ENCODE data around the gene PRKN. TPM values are rescaled to one million over a fixed set of nuclear protein-coding genes. Genes with fewer than 3 reads are reported as not detected.

PRKN gene
- total RNA-seq, 1 experiment from 2014 or later, result 2.0 TPM

GRCh38 chr6:161602359-161602758 is 1125.2 kb downstream of the PRKN start:
- Histone ChIP-seq H2BK20ac (ENCODE audit: low read depth, low read length, poor library complexity, severe bottlenecking) (no peak overlapping the region), H3K23ac (ENCODE audit: insufficient read length, low read depth, low read length) (no peak overlapping the region), H2AK5ac (ENCODE audit: insufficient read length, low read length) (no peak overlapping the region), H2BK120ac (ENCODE audit: low read depth, low read length, poor library complexity, severe bottlenecking) (no peak overlapping the region), H3K4me2 (ENCODE audit: insufficient read depth, insufficient read length, low read length) (no peak overlapping the region), H4K91ac (ENCODE audit: insufficient read length, low read depth, low read length) (no peak overlapping the region), H3K27ac (ENCODE audit: insufficient read length, low read depth, low read length) (no peak overlapping the region), H3K56ac (ENCODE audit: insufficient read length, low read depth, low read length) (no peak overlapping the region), H4K8ac (replicated peaks; ENCODE audit: insufficient read length, low read depth, low read length) (no peak overlapping the region), H3K23me2 (ENCODE audit: insufficient read length, low read depth, low read length, poor library complexity, severe bottlenecking) (no peaks in the 10 kb centered on the region), H3T11ph (ENCODE audit: low read length) (no peak overlapping the region), H3K79me2 (ENCODE audit: insufficient read depth, low read length) (no peaks in the 10 kb centered on the region), H3K4ac (ENCODE audit: low read depth, low read length) (no peak overlapping the region), H3K27me3 (ENCODE audit: insufficient read depth, low read length) (no peaks in the 10 kb centered on the region), H3K9ac (ENCODE audit: extremely low read depth, insufficient read length, low read length) (no peak overlapping the region), H3K18ac (ENCODE audit: insufficient read length, low read depth, low read length) (no peak overlapping the region), H3K9me3 (ENCODE audit: control insufficient read depth, low read depth, low read length) (no peaks in the 10 kb centered on the region), H2BK15ac (ENCODE audit: low read depth, low read length) (no peak overlapping the region), H2AFZ (ENCODE audit: low read length) (no peak overlapping the region), H4K5ac (ENCODE audit: insufficient read length, low read depth, low read length) (no peak overlapping the region), H3K14ac (ENCODE audit: insufficient read depth, low read length) (no peak overlapping the region), H3K79me1 (ENCODE audit: insufficient read depth, low read depth, low read length, poor library complexity, severe bottlenecking) (no peaks in the 10 kb centered on the region), H3K4me1 (ENCODE audit: insufficient read depth, low read length) (no peaks in the 10 kb centered on the region), H2BK12ac (ENCODE audit: insufficient read length, low read depth, low read length) (no peak overlapping the region), H4K20me1 (ENCODE audit: control insufficient read depth, insufficient read depth, insufficient read length) (no peaks in the 10 kb centered on the region), H2BK5ac (ENCODE audit: insufficient read length, low read length) (no peak overlapping the region)
- no peaks in the 10 kb centered on the region; a peak in 1 of 5 replicates for H3K9me3 Mint-ChIP-seq
- no CpG with 5 or more reads among the region's 1 CpG for WGBS (ENCODE audit: extremely low coverage, insufficient read length, low lambda C conversion rate)
- no peak for DNase-seq
- H3K4me3 Mint-ChIP-seq, result no peak overlapping the region
- no peaks in the 10 kb centered on the region for H3K36me3 Mint-ChIP-seq (ENCODE audit: insufficient read depth in 1 of 3, low read depth in 3 of 3)
- H3K27ac Mint-ChIP-seq, result no peak overlapping the region
- no peak for TF ChIP-seq CTCF (conservative IDR thresholded peaks at IDR 0.05)
- no peaks in the 10 kb centered on the region; a peak in 1 of 4 replicates for H3K4me1 Mint-ChIP-seq
- no peaks in the 10 kb centered on the region for H3K27me3 Mint-ChIP-seq (ENCODE audit: low read depth)
